ENCODE measurements around the gene CTNNA1. TPM values are rescaled to one million over a fixed set of nuclear protein-coding genes. Genes with fewer than 3 reads are reported as not detected.

Gene CTNNA1
- total and polyA plus RNA-seq, 2 of the 8 experiments (the other 6 are each of a cell fraction or from before 2014, with no cell fraction given), result 115 to 349 TPM

DNA sequence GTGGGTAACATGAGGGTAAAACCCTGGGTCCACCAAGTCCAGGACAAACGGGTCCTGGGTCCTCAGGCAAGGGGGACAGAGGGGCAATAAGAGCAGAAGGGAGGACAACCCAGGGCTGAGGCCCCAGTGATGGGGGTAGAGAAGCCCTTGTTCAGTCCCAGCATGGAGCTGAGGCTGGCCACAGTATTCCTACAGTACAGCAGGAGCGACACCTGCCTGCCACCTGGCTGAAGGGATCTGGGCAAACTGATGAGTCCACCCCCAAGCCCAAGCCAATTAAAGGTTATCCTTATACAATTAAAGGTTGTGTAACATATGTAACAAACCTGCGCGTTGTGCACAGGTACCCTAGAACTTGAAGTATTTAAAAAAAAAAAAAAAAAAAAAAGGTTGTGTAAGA, 219.6 kb downstream of the CTNNA1 start:
- Histone ChIP-seq H3K4me2 (ENCODE audit: insufficient read depth in 1 of 2, low read depth in 2 of 2, low read length in 2 of 2) (no peak overlapping the region), H3K56ac (replicated peaks; ENCODE audit: insufficient read length, low read depth, low read length) (no peak overlapping the region), H2BK120ac (replicated peaks; ENCODE audit: low read depth, low read length) (no peak overlapping the region), H4K20me1 (replicated peaks in 1 of 2; ENCODE audit: control insufficient read depth in 1 of 2, insufficient read depth in 2 of 2, low read length in 2 of 2) (no peaks in the 10 kb centered on the region), H2AK5ac (ENCODE audit: low read depth, low read length) (no peak overlapping the region), H3K79me2 (ENCODE audit: control insufficient read depth in 1 of 2, insufficient read depth in 2 of 2, low read length in 2 of 2) (no peaks in the 10 kb centered on the region), H3K23me2 (ENCODE audit: low read depth, low read length) (no peaks in the 10 kb centered on the region), H2BK5ac (ENCODE audit: low read depth, low read length) (no peak overlapping the region), H4K8ac (ENCODE audit: extremely low read depth, insufficient read depth, low read length) (no peak overlapping the region), H3K23ac (ENCODE audit: insufficient read length) (no peak overlapping the region), H2BK20ac (ENCODE audit: low read length) (no peak overlapping the region), H3K27me3 (replicated peaks in 1 of 4; ENCODE audit: control insufficient read depth in 3 of 4, extremely low read depth in 1 of 4, insufficient read depth in 3 of 4, low read length in 3 of 4) (no peaks in the 10 kb centered on the region; a peak in 2 of 7 replicates), H2AFZ (ENCODE audit: low read length) (no peak overlapping the region), H3K18ac (ENCODE audit: extremely low read depth, low read length) (no peak overlapping the region), H2BK15ac (ENCODE audit: low read length) (no peak overlapping the region), H3K4me1 (replicated peaks in 1 of 4; ENCODE audit: control insufficient read depth in 3 of 4, insufficient read depth in 4 of 4, low read length in 3 of 4) (no peaks in the 10 kb centered on the region; a peak in 2 of 7 replicates), H3K4ac (replicated peaks; ENCODE audit: insufficient read length, low read depth, low read length) (no peak overlapping the region), H4K5ac (ENCODE audit: insufficient read length, low read depth, low read length) (no peak overlapping the region), H3K79me1 (ENCODE audit: low read depth, low read length) (no peaks in the 10 kb centered on the region), H2BK12ac (ENCODE audit: low read depth, low read length) (no peak overlapping the region), H3K4me3 (ENCODE audit: extremely low read depth in 1 of 4, insufficient read depth in 2 of 4, low read depth in 3 of 4, low read length in 4 of 4) (no peak overlapping the region), H3K27ac (ENCODE audit: low read depth, low read length) (no peak overlapping the region), H3K14ac (ENCODE audit: insufficient read length) (no peak overlapping the region), H3K36me3 (ENCODE audit: control insufficient read depth in 2 of 4, insufficient read depth in 4 of 4, low read length in 3 of 4) (no peaks in the 10 kb centered on the region), H3K9ac (replicated peaks in 1 of 4; ENCODE audit: extremely low read depth in 1 of 4, low read depth in 3 of 4, low read length in 3 of 4) (no peak overlapping the region), H3K9me3 (ENCODE audit: insufficient read depth in 2 of 2, low read depth in 1 of 2, low read length in 1 of 2) (no peaks in the 10 kb centered on the region), H4K91ac (replicated peaks; ENCODE audit: insufficient read length, low read length) (no peak overlapping the region)
- WGBS, 2 experiments (ENCODE audit: extremely low coverage in 1 of 2, insufficient coverage in 1 of 2, insufficient read length in 1 of 2, insufficient replicate concordance in 2 of 2, low coverage in 1 of 2, low lambda C conversion rate in 2 of 2, missing lambda C conversion rate in 1 of 2), result 73% methylated on average over 4 of the region's 4 CpGs; no CpG with 5 or more reads in 1 of the 2 experiments
- FAIRE-seq (no peak), DNase-seq (ENCODE audit: low read depth in 1 of 2, low spot score in 2 of 2) (no peak)
- TF ChIP-seq, protein P1, sequence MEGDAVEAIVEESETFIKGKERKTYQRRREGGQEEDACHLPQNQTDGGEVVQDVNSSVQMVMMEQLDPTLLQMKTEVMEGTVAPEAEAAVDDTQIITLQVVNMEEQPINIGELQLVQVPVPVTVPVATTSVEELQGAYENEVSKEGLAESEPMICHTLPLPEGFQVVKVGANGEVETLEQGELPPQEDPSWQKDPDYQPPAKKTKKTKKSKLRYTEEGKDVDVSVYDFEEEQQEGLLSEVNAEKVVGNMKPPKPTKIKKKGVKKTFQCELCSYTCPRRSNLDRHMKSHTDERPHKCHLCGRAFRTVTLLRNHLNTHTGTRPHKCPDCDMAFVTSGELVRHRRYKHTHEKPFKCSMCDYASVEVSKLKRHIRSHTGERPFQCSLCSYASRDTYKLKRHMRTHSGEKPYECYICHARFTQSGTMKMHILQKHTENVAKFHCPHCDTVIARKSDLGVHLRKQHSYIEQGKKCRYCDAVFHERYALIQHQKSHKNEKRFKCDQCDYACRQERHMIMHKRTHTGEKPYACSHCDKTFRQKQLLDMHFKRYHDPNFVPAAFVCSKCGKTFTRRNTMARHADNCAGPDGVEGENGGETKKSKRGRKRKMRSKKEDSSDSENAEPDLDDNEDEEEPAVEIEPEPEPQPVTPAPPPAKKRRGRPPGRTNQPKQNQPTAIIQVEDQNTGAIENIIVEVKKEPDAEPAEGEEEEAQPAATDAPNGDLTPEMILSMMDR (IDR thresholded peaks at IDR 0.05; ENCODE audit: control extremely low read depth in 1 of 3, insufficient read depth in 1 of 3, low read depth in 1 of 3, low read length in 3 of 3), result peak; percentile 67 to 69 (median 68)
- peak; percentile 82 to 86 for TF ChIP-seq RAD21 (IDR thresholded peaks at IDR 0.05 in 1 of 2, conservative IDR thresholded peaks at IDR 0.05 in 1 of 2; ENCODE audit: low read depth in 2 of 2, low read length in 2 of 2)
- TF ChIP-seq EGR1 (IDR thresholded peaks at IDR 0.05; ENCODE audit: borderline replicate concordance, low read depth, low read length), result no peak
- CTCF ChIA-PET (ENCODE audit: partially characterized antibody), result interaction anchor here (0.6 to 7.7 kb wide), 19 partner anchors 10 to 826 kb away, joined by 3 to 39 read pairs (median 5); no protein-coding TSS in a partner anchor
- POLR2A ChIA-PET (ENCODE audit: partially characterized antibody), result interaction anchor here (0.6 to 1.0 kb wide), 2 partner anchors 13 to 462 kb away, joined by 3 read pairs; no protein-coding TSS in a partner anchor
